NCI-H748 (cell line): ENCODE data around the gene BDKRB2.

Experiments used
- DNase-seq: peaks from one replicate; lab custom pipeline; 2025; ENCODE audit not compliant: unreplicated experiment; lab: John Stamatoyannopoulos, UW

BDKRB2 gene

DNA sequence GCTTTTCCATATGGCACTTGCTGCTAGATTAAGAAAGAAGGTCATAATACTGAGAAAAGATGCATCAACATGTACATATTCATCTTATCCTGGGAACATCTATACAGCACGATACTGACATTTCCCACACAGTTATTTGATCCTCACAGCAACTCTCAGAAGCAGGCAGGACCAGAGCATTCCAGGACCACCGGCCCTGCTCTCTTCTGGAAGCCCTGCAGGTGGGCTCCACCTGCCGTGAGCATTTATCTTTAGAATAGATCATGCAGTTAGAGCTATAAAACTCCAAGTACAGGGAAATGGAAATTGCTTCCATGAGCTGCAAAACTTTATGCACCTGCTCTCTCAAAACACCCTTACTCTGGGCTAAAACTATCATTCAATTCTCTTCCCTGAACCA lies 45.8 kb downstream of the BDKRB2 start:
- DNase-seq = peak; percentile 47

DNA sequence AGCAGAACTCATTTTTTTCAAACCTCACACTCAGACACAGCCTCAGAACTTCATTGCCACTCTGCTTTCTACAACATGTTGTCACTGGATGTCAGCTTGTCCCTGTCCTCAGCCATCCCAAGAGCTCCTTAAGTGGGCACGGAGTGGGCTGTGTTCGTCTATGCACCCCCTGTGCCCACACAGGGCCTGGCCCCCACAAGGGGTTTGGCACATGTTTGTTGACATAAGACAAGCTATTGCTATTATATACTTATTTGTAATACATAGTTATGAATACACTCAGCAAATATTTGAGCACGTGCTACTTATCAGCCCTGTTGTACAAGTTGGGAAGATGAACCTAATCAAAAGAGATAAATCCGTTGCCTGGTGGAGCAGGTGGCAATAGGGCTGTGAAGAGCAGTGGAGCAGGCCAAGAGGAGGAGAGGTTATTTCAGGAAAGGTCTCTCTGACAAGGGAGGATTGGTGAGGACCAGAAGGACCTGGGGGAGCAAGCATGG lies 47.1 kb downstream of the BDKRB2 start:
- peak; percentile 51 for DNase-seq

- DNase-seq = no peak
These were observed 47.8 kb downstream of the BDKRB2 start for GRCh38 chr14:96252323-96252998.

DNA sequence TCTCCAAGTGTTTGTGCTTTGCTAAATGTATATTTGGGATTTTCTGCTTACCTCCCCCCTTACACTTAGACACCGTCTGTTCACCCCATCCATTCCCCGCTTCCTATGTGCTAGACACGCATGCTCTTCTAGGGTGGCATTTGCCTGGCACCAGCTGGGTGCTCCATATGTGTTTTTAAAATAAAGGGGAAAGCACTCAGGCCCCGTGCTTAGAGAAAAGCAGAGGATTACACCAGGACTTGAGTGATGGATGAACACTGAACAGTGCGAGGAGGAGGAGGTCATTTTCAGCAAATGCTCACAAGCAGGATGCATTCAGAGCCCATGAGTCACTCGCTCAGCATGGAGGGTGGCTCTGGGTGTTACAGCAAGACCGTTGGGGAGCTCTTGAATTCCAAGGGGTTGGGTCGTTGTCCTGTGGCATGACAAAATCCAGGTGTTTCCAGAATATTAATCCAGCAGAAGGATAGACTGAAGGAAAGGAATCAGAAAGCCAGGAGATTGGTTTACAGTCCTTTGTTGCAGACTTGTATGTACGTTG lies 48.4 kb downstream of the BDKRB2 start:
- DNase-seq = no peak

DNA sequence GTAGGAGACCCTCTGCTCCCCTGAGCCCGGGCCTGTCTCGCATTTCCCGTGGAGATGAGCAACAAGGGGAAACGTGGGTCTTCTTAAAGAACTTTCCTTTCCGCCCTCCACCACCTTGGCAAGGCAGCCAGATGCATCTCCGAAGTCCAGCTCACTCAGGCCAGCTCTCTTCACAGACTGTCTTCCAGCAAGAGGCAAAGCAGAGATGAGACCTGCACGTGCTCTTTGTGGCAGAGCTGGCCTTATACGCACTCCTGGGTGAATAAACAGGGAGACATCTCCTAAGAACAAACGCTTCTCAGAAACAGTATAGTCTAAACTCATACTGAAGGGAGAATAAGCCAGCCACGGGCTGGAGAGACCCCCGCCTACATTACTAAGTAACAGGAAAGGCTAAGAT lies 50.0 kb downstream of the BDKRB2 start:
- DNase-seq = no peak

DNA sequence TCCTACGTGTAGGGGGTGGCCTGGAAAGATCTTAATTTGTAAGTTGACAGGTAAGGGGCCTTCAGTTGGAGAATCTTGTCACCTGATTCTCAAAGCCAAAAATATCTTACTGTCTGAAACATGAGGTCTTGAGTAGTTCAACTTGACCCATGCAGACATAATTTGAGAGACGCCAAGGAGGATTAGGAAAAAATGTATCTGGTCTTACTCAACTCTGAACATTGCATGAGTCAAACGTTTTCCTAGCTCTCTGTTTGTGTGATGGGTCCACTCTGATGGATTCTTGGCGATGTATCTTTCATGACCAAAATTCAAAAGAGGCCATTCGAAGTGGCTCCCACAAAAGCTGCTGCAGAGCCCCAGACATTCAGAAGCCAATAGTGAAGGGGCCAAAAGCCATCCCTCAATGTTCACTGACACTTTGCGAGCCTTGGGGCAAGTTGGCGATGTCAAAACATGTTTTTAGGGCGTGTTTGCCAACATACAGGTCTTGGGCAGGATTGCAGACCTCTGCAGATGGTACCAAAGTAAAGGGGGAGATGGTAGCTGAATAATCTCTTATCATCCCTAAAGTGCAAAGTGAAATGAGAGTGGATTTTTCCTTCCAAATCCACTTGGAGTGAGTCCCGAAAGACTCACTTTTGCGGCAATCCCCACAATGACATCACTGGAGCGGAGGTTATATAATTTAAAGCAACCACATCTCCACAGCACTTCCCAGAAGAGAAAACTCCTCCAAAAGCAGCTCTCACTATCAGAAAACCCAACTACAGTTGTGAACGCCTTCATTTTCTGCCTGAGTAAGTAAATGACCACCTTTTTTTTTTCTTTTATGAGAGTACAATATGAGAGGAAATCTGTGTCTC lies 51.1 kb downstream of the BDKRB2 start, which contains the start of gene BDKRB1:
Gene BDKRB1 (plus strand): TSS at position 710 of the 866 bp plus-strand sequence. CDS start 7,473 bp downstream, outside the sequence.
- no peak for DNase-seq

- no peak for DNase-seq
These were observed 51.8 kb downstream of the BDKRB2 start for GRCh38 chr14:96256407-96256806.

- no peak for DNase-seq
These were observed 52.4 kb downstream of the BDKRB2 start for GRCh38 chr14:96257056-96257455.

DNA sequence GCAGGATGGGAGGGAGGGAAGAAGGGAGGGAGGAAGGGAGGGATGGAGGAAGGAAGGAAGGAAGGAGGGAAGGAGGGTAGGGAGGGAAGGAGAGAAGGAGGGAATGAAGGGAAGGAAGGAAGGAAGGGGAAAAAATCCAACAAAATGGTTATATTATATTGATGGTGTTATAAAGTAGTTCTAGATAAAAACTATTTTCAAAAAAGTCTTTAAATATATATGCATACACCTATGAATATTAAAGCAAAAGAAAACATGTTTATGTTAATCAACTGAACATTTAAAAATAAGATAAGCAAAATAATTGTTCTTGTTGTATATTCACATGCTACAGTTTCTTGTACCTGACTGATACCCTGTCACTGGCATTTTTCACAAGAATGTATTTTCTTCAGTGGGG lies 53.3 kb downstream of the BDKRB2 start:
- no peak for DNase-seq

GRCh38 chr14:96260341-96260821 lies 55.7 kb downstream of the BDKRB2 start:
- DNase-seq = no peak

- DNase-seq = peak; percentile 78
These were observed 56.4 kb downstream of the BDKRB2 start for GRCh38 chr14:96261053-96261452.

DNA sequence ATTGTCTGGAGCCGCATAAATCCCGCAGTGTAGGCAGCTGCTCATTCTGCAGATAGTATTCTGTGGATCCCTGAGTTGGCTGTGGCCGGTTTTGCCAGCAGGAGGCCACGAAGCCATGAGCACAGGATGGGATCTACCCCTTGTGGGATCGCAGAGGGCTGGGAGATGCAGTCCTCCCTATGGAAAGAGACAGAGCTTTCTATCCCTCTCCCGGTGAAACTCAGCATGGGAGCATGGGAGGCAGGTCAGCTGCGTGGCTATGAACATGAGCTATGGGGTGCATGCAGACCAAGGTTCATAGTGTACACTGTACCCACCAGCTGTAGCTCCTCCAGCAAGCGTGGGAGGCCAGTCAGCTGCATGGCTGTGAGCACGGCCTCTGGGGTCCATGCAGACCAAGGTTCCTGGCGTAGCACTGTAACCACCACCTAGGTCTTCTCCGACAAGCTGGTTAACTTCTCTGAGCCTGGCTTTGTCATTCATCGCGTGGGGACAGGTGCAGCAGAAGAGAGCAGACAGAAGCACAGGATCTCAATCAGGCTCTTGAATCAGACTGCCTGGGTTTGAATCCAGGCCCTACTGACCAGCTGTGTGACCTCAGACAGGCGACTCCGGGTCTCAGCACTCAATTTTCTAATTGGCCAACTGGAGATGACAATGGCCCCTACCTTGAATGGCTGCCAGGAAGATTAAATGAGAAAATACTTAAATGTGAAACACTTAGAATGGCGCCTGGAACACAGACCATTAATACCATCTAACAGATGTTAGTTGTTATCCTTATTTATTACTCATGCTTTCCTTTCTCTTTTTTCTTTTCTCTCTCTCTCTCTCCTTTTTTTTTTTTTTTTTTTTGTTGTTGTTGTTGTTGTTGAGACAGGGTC lies 57.4 kb downstream of the BDKRB2 start:
- DNase-seq = no peak

DNA sequence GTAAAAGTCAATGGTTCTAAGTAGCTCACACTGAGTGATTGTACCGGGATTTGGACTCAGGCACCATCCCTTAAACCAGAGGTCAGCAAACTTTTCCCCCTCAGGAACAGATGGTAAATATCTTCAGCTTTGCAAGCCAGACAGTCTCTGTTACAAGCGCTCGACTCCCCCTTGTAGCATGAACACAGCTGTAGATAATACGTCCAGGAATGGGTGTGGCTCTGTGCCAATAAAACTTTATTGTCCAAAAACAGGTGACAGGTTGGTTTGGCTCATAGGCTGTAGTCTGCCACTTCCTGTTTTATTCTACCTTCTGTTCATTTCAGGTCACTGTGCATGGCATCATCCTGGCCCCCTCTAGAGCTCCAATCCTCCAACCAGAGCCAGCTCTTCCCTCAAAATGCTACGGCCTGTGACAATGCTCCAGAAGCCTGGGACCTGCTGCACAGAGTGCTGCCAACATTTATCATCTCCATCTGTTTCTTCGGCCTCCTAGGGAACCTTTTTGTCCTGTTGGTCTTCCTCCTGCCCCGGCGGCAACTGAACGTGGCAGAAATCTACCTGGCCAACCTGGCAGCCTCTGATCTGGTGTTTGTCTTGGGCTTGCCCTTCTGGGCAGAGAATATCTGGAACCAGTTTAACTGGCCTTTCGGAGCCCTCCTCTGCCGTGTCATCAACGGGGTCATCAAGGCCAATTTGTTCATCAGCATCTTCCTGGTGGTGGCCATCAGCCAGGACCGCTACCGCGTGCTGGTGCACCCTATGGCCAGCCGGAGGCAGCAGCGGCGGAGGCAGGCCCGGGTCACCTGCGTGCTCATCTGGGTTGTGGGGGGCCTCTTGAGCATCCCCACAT lies 58.9 kb downstream of the BDKRB2 start:
- peak; percentile 36 for DNase-seq

DNA sequence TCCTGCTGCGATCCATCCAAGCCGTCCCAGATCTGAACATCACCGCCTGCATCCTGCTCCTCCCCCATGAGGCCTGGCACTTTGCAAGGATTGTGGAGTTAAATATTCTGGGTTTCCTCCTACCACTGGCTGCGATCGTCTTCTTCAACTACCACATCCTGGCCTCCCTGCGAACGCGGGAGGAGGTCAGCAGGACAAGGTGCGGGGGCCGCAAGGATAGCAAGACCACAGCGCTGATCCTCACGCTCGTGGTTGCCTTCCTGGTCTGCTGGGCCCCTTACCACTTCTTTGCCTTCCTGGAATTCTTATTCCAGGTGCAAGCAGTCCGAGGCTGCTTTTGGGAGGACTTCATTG lies 59.5 kb downstream of the BDKRB2 start:
- no peak for DNase-seq

DNA sequence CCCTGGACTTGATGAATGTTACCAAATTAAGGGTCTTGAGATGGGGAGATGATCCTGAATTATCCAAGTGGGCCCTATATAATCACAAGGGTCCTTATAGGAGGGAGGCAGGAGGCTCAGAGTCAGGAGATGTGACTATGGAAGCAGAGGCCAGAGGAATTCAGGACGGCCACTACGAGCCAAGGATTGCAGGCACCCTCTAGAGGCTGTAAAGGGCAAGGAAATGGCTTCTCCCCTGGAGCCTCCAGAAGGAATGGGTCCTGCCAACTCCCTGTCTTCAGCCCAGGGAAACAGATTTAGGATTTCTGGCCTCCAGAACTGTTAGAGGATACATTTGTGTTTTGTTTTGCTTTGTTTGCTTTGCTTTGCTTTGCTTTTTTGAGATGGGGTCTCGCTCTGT lies 60.2 kb downstream of the BDKRB2 start:
- no peak for DNase-seq

DNA sequence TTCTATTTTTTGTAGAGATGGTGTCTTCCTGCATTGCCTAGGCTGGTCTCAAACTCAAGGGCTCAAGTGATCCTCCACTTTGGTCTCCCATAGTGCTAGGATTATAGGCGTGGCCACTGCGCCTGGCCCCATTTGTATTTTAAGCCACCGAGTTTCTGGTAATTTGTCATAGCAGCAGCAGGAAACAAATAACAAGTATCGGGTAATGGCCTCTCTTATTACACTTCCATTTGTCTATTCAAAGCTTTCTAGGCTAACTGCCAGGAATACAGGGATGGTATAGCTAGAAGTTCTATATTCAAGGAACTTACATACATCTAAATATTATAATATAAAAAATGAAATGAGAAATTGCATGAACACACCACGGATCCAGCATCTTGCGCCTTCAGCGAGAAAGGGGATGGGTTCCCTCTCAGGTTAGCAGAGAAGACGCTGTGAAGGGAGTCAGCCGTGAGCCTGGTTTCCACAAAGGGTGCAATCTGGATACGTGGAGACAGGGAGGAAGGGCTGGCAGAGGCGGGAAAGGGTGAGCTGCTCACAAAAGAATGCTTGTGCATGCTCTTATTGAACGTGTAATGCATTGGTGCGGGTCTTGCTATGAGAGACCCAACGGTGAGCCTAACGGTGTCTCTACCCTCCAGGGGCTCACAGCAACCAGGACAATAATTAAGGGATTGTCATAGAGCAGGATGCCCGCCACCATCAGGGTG lies 60.9 kb downstream of the BDKRB2 start:
- peak; percentile 83 for DNase-seq

DNA sequence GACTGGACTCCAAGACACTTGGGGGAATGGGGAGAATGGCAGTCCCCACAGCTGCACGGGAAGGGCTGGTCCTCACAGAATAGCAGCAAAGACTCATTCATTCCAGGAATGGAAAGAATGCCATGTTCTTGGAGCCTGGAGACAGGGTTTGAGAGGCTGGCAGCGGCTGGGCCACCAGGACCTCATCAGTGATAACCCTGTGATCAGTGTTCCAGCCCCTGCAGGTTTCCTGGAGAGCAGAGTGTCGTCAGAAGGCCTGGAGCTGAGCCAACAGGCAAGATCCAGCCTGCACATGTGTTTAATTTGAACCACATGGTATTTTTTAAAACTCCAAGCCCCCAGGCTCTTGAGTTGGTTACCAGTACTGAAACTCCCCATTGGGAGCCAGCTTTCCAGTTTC lies 62.7 kb downstream of the BDKRB2 start:
- DNase-seq = peak; percentile 51

DNA sequence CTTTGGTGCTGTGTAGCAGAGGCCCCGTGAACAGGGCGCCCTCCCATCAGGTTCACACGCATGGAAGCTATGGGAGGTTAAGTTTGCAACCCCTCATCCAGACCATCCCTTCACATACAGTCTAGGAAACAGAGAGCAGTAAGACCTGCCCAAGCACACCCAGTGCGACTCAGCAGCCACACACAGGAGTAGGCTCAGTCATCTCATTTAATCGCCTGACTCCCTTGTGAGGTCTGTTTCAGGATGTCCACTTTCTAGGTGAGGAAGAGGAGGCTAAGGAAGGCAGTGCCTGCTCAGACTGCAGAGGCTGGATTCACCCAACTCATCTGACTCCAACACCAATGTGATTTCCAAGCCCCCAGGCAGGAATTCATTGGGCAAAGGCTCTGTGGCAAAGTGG lies 63.3 kb downstream of the BDKRB2 start:
- no peak for DNase-seq
